Coronary artery (tissue), 2 donors: ENCODE measurements around the gene UST.

Experiments used
- DNase-seq: peaks from one replicate; pipeline ENCODE4 v3.0.0-alpha.2; 2017; ENCODE audit warnings: low spot score
- H3K27ac ChIP-seq, 2 donors: fragments of 200-600 bp; sonication (generic); one replicate each; pipeline ENCODE4 v1.5.1; 2016 to 2019
- H3K4me3 ChIP-seq: fragments of 200-600 bp; sonication (generic); 2 replicates; pipeline ENCODE4 v1.5.1; 2016; ENCODE audit warnings: mild to moderate bottlenecking, moderate library complexity
- TF ChIP-seq, protein P1 (sequence below): fragments of 200-600 bp; sonication (generic); IDR thresholded peaks from one replicate; pipeline ENCODE4 v1.5.1; 2019; ENCODE audit warnings: antibody characterized with exemption

Gene UST

DNA sequence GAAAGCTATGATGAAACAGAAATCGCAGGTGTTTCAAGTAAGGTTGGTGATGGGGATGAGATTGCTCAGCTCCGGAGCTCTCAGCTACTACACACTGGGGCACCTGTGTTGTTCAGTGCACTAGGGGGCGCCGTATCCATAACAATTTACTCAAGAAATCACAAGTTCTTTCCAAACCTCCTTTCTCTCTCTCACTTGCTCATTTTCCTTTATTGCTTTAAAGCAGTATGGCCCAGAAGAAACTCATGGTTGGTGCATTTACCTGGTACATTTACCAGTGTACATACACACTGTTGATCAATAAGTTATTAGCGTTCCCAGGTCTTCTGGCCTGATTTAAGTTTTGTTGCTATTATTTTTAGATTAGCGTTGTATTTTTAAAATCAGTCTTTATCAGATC, 335.5 kb downstream of the UST start:
- H3K27ac ChIP-seq, result no peak overlapping the region
- TF ChIP-seq, protein P1, sequence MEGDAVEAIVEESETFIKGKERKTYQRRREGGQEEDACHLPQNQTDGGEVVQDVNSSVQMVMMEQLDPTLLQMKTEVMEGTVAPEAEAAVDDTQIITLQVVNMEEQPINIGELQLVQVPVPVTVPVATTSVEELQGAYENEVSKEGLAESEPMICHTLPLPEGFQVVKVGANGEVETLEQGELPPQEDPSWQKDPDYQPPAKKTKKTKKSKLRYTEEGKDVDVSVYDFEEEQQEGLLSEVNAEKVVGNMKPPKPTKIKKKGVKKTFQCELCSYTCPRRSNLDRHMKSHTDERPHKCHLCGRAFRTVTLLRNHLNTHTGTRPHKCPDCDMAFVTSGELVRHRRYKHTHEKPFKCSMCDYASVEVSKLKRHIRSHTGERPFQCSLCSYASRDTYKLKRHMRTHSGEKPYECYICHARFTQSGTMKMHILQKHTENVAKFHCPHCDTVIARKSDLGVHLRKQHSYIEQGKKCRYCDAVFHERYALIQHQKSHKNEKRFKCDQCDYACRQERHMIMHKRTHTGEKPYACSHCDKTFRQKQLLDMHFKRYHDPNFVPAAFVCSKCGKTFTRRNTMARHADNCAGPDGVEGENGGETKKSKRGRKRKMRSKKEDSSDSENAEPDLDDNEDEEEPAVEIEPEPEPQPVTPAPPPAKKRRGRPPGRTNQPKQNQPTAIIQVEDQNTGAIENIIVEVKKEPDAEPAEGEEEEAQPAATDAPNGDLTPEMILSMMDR, result peak; percentile 41
- DNase-seq, result no peak
- no peak overlapping the region for H3K4me3 ChIP-seq

DNA sequence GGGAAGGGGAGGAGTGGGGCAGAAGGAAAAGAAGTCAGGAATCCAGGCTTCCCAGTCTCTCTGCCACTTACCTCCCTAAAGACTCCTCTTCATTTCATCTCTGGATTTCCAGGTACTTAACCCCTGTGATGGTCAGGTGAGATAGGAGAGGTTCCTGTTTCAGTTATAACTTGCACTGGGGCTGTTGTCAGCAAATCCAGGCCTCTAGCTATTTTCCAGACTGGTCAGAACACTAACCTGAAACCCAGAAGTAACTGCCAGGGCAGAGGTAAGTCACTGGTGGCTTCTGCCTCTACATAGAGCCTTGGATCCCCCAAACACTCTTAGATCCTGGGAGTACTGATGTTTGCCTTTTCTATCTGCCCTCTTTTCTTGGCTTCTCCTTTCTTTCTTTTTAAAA, 337.2 kb downstream of the UST start:
- Histone ChIP-seq H3K27ac (no peak overlapping the region), H3K4me3 (no peak overlapping the region)
- DNase-seq, result no peak
- TF ChIP-seq, protein P1, result no peak

DNA sequence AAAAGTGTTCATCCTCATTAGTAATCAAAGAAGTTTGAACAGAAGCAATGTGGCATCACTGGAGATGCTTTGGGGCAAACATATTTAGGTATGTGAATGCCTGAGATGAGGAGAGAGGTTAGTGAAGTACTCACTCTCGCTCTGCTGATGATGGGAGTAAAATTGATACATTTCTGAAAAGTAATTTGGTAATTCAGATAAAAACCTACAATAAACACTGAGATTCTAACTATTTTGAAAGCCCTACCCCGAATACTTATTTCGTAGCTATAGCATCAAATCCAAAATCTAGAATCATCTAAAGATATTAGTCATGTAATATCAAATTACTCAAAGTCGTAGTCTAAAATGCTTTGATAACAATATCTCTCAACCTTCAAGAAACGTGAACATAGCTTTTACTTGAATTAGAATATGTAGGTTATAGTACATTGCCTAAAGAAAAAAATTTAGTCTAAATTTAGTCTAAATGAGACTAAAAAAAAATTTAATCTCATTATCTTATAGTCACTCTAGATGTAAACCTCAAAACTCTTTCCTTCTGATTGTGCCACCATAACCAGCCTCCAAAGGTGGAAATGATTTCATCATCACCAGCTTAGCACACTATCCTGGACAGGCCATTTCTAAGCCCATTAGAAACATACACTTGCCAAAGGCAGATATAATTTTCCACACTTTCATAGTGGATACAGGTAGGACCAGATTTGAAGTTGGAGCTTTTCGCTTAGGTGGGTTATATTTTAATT, 338.2 kb downstream of the UST start:
- TF ChIP-seq, protein P1, result no peak
- H3K27ac ChIP-seq, result no peak overlapping the region
- no peak for DNase-seq
- H3K4me3 ChIP-seq, result no peak overlapping the region

DNA sequence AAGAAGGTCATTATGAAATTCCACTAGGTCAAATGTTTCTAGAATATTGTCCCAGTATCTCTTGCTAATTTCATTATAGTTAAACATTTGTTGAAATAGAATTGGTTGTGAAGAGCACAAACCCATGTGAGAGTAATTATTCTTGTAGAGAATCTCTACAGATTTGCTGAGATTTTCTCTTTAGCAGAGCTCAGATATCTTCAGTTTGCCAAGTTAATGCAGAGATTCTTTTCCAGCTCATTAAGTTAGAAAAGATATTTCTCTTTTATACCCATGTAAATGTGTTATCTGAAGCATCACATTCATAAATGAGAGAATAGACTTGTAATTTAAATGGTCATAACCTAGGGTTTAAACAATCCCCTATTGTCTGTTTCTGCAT, 338.7 kb downstream of the UST start:
- H3K27ac ChIP-seq, result no peak overlapping the region
- no peak for DNase-seq
- TF ChIP-seq, protein P1, result no peak
- H3K4me3 ChIP-seq, result no peak overlapping the region

DNA sequence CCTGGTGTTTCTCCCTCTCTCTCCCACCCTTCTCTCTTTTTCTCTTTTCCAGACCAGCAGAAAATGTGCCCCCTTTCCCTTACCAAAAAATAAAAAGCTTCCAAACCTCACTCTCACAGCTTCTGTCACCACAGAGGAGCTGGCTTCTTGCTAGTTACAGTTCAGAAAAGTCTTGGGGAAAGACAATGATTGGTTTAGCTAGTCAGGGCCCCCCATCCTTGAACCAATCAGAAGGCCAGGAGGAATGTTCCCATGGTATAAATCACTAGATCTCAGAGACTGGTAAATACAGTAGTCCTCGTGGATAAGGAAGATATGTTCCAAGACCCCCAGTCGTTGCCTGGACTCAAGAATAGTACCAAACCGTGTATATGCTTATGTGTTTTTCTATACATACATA, 339.5 kb downstream of the UST start:
- no peak overlapping the region for H3K4me3 ChIP-seq
- no peak for DNase-seq
- no peak overlapping the region for H3K27ac ChIP-seq
- TF ChIP-seq, protein P1, result no peak

DNA sequence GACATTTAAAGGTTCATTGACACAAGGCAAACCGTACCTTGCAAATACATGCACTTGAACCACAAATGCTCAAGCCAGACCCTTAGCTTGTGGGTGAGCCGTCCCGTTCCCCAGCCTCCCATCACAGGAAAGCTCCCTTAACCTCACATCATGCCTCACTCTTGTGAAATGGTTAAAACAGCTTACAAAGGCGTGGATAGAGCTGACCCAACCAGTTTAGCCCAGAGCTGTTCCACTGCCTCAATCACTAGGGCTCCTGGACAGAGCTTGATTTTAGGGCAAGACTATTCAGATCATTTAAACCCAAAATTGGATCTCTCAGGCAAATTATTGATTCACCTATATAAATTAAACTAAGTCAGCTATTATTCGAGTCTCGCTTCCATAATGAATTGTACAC, 341.1 kb downstream of the UST start:
- H3K27ac ChIP-seq, result no peak overlapping the region
- DNase-seq, result no peak

DNA sequence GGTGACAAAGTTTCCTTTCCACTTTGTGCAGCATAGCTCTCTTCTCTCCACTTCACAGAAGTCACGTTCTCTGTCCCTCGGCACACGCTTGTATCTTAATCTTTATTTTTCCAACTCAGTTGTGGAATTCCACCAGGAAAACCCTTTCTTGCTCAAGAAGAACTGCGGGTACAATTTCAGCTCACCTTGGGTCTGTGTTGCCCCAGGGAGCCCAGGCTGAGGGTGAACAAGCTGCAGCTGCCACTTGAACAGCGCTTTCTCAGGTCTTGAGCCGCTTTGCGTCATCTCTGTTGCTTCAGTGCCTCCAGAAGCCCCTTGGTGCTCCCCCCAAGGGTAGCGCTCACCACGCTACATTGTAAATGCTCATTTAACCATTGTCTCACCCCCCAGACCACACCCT, 341.5 kb downstream of the UST start:
- Histone ChIP-seq H3K27ac (no peak overlapping the region), H3K4me3 (no peak overlapping the region)
- TF ChIP-seq, protein P1, result no peak
- no peak for DNase-seq

More for the DNA sequence above, 341.1 kb downstream of the UST start:
- TF ChIP-seq, protein P1, result no peak
- no peak overlapping the region for H3K4me3 ChIP-seq
